Measurements from ENCODE around the gene UMAD1. TPM values are rescaled to one million over a fixed set of nuclear protein-coding genes. Genes with fewer than 3 reads are reported as not detected.

The UMAD1 gene
- total and polyA plus RNA-seq, 2 of the 4 experiments (the other 2 are of a cell fraction) = 5.2 to 8.4 TPM

- TF ChIP-seq CHD1 (IDR thresholded peaks at IDR 0.05; ENCODE audit: low read depth, low read length) (no peak), MAFK (IDR thresholded peaks at IDR 0.05; ENCODE audit: low read depth, low read length) (no peak), BHLHE40 (IDR thresholded peaks at IDR 0.05; ENCODE audit: low read depth, low read length) (no peak), MAZ (IDR thresholded peaks at IDR 0.05; ENCODE audit: borderline replicate concordance, low read depth, low read length) (no peak), FOS (IDR thresholded peaks at IDR 0.05; ENCODE audit: low read depth, low read length) (no peak), CEBPB (IDR thresholded peaks at IDR 0.05; ENCODE audit: low read depth, low read length) (no peak), RFX5 (IDR thresholded peaks at IDR 0.05; ENCODE audit: low read depth, low read length) (no peak), RCOR1 (IDR thresholded peaks at IDR 0.05; ENCODE audit: insufficient replicate concordance, low read length) (no peak), POLR2A (IDR thresholded peaks at IDR 0.05; ENCODE audit: low read depth, low read length) (no peak), NFE2L2 (IDR thresholded peaks at IDR 0.05; ENCODE audit: low read depth, low read length) (no peak), MXI1 (IDR thresholded peaks at IDR 0.05; ENCODE audit: borderline replicate concordance, low read depth, low read length) (no peak), SMC3 (IDR thresholded peaks at IDR 0.05; ENCODE audit: low read depth, low read length) (no peak)
- no CpG with 5 or more reads among the region's 1 CpG for WGBS, 2 experiments (ENCODE audit: extremely low coverage in 2 of 2, insufficient read length in 1 of 2)
- no TSS peak for BruUV-seq (replicated peaks)
- Histone ChIP-seq H3K4me1 (ENCODE audit: control insufficient read depth, insufficient read depth, low read length) (no peaks in the 10 kb centered on the region), H3K79me1 (ENCODE audit: low read depth in 1 of 2, low read length in 2 of 2) (no peaks in the 10 kb centered on the region), H3K23ac (ENCODE audit: low read depth, low read length) (no peak overlapping the region), H3K14ac (replicated peaks; ENCODE audit: low read depth, low read length) (no peak overlapping the region), H3K4me3 (ENCODE audit: insufficient read depth, low read depth, low read length) (no peak overlapping the region), H2BK120ac (ENCODE audit: low read depth, low read length) (no peak overlapping the region), H2AK5ac (ENCODE audit: low read depth, low read length) (no peak overlapping the region), H4K8ac (ENCODE audit: low read depth in 2 of 2, low read length in 2 of 2) (no peak overlapping the region), H3K4me2 (ENCODE audit: low read depth, low read length) (no peak overlapping the region), H4K20me1 (ENCODE audit: insufficient read depth, low read length) (no peaks in the 10 kb centered on the region), H3K9me1 (ENCODE audit: insufficient read depth, low read length) (no peaks in the 10 kb centered on the region), H3K9me3 (ENCODE audit: control insufficient read depth, insufficient read depth, low read length) (no peaks in the 10 kb centered on the region), H4K91ac (ENCODE audit: insufficient read depth, low read depth, low read length) (no peak overlapping the region), H3K56ac (ENCODE audit: extremely low read depth, insufficient read depth, low read length) (no peak overlapping the region), H2AK9ac (replicated peaks; ENCODE audit: low read depth, low read length, poor library complexity) (no peak overlapping the region), H3K18ac (ENCODE audit: low read depth, low read length) (no peak overlapping the region), H4K5ac (ENCODE audit: low read depth, low read length) (no peak overlapping the region), H3K27me3 (ENCODE audit: control insufficient read depth, insufficient read depth, low read length) (no peaks in the 10 kb centered on the region), H3K4ac (ENCODE audit: low read depth, low read length) (no peak overlapping the region), H3K36me3 (ENCODE audit: control insufficient read depth, insufficient read depth, low read length) (no peaks in the 10 kb centered on the region), H3K9ac (ENCODE audit: low read depth, low read length) (no peak overlapping the region), H2BK20ac (ENCODE audit: low read depth, low read length) (no peak overlapping the region), H3K27ac (ENCODE audit: insufficient read depth, low read length) (no peak overlapping the region), H2AFZ (replicated peaks; ENCODE audit: low read length, poor library complexity) (no peak overlapping the region), H2BK5ac (ENCODE audit: low read depth, low read length, poor library complexity, severe bottlenecking) (no peak overlapping the region), H2BK15ac (ENCODE audit: low read depth, low read length) (no peak overlapping the region)
- DNase-seq (no peak), ATAC-seq (ENCODE audit: low read depth) (no peak)
- POLR2A ChIA-PET (ENCODE audit: unreplicated experiment) = no interaction called here
- intact Hi-C loops (cut with micrococcal nuclease) = no loop called here
- CTCF ChIA-PET = no interaction called here
- dilution Hi-C loops (cut with HindIII; ENCODE audit: low sequenced_read_pairs, unreplicated experiment) = no loop called here
- in situ Hi-C loops (cut with MboI; ENCODE audit: low sequenced_read_pairs) = no loop called here
Measured at GRCh38 chr7:7613210-7613609, 27.3 kb upstream of the UMAD1 start.
